Measurements from ENCODE around the gene SLIT1.

Gene SLIT1

GRCh38 chr10:97102441-97102840 is 83.3 kb downstream of the SLIT1 start:
- CTCF ChIA-PET, result interaction anchor here (0.7 to 1.0 kb wide), 3 partner anchors 9 to 108 kb away, joined by 3 read pairs; no protein-coding TSS in a partner anchor
- no peak for TF ChIP-seq LEF1 (IDR thresholded peaks at IDR 0.05; ENCODE audit: borderline replicate concordance)
- TF ChIP-seq CTBP1 (IDR thresholded peaks at IDR 0.05; ENCODE audit: borderline replicate concordance), result no peak
- no peak for TF ChIP-seq L3MBTL2 (conservative IDR thresholded peaks at IDR 0.05)
- no peak for TF ChIP-seq FOXM1 (IDR thresholded peaks at IDR 0.05; ENCODE audit: borderline replicate concordance)
- TF ChIP-seq ARNT (IDR thresholded peaks at IDR 0.05), result no peak
- TF ChIP-seq PKNOX1 (IDR thresholded peaks at IDR 0.05), result no peak
- DNase-seq (ENCODE audit: extremely low spot score), result no peak
- POLR2A ChIA-PET, result no interaction called here

GRCh38 chr10:97101166-97101940 is 84.4 kb downstream of the SLIT1 start:
- ChIA-PET POLR2A (no interaction called here), CTCF (interaction anchor here (0.5 kb wide), 1 partner anchor 632 kb away, joined by 4 read pairs; no protein-coding TSS in a partner anchor)
- TF ChIP-seq L3MBTL2 (conservative IDR thresholded peaks at IDR 0.05), result no peak
- no peak for TF ChIP-seq SP1 (IDR thresholded peaks at IDR 0.05)
- TF ChIP-seq HDGF (IDR thresholded peaks at IDR 0.05; ENCODE audit: borderline replicate concordance), result no peak
- TF ChIP-seq FOXA1 (IDR thresholded peaks at IDR 0.05), result no peak
- no peak for TF ChIP-seq BHLHE40 (IDR thresholded peaks at IDR 0.05; ENCODE audit: borderline replicate concordance)
- TF ChIP-seq ARNT (IDR thresholded peaks at IDR 0.05), result no peak
- no peak for TF ChIP-seq TARDBP (IDR thresholded peaks at IDR 0.05)
- no peak for TF ChIP-seq NFRKB (IDR thresholded peaks at IDR 0.05)
- no peak for TF ChIP-seq LEF1 (IDR thresholded peaks at IDR 0.05; ENCODE audit: borderline replicate concordance)
- TF ChIP-seq ELF4 (IDR thresholded peaks at IDR 0.05), result no peak
- no peak for TF ChIP-seq SUZ12 (IDR thresholded peaks at IDR 0.05)
- TF ChIP-seq PKNOX1 (IDR thresholded peaks at IDR 0.05), result no peak
- no peak for TF ChIP-seq FOXK2 (IDR thresholded peaks at IDR 0.05)
- no peak for TF ChIP-seq CTBP1 (IDR thresholded peaks at IDR 0.05; ENCODE audit: borderline replicate concordance)
- TF ChIP-seq FOXM1 (IDR thresholded peaks at IDR 0.05; ENCODE audit: borderline replicate concordance), result no peak
- no peak for TF ChIP-seq ZNF384 (IDR thresholded peaks at IDR 0.05)
- DNase-seq (ENCODE audit: extremely low spot score), result no peak

- CTCF ChIA-PET, result interaction anchor here (0.5 kb wide), 1 partner anchor 633 kb away, joined by 4 read pairs; no protein-coding TSS in a partner anchor
- TF ChIP-seq FOXK2 (IDR thresholded peaks at IDR 0.05), result no peak
- TF ChIP-seq LEF1 (IDR thresholded peaks at IDR 0.05; ENCODE audit: borderline replicate concordance), result no peak
- no peak for TF ChIP-seq PKNOX1 (IDR thresholded peaks at IDR 0.05)
- TF ChIP-seq FOXM1 (IDR thresholded peaks at IDR 0.05; ENCODE audit: borderline replicate concordance), result no peak
- no peak for TF ChIP-seq SP1 (IDR thresholded peaks at IDR 0.05)
- TF ChIP-seq FOXA1 (IDR thresholded peaks at IDR 0.05), result no peak
- TF ChIP-seq NFRKB (IDR thresholded peaks at IDR 0.05), result no peak
- TF ChIP-seq BHLHE40 (IDR thresholded peaks at IDR 0.05; ENCODE audit: borderline replicate concordance), result no peak
- TF ChIP-seq SUZ12 (IDR thresholded peaks at IDR 0.05), result no peak
- no peak for TF ChIP-seq ZNF384 (IDR thresholded peaks at IDR 0.05)
- TF ChIP-seq L3MBTL2 (conservative IDR thresholded peaks at IDR 0.05), result no peak
- no peak for TF ChIP-seq TARDBP (IDR thresholded peaks at IDR 0.05)
- TF ChIP-seq CTBP1 (IDR thresholded peaks at IDR 0.05; ENCODE audit: borderline replicate concordance), result no peak
- no peak for TF ChIP-seq ARNT (IDR thresholded peaks at IDR 0.05)
- TF ChIP-seq ELF4 (IDR thresholded peaks at IDR 0.05), result no peak
- TF ChIP-seq HDGF (IDR thresholded peaks at IDR 0.05; ENCODE audit: borderline replicate concordance), result no peak
- POLR2A ChIA-PET, result no interaction called here
- no peak for DNase-seq (ENCODE audit: extremely low spot score)
Observed at GRCh38 chr10:97100657-97101056, 85.1 kb downstream of the SLIT1 start.

GRCh38 chr10:97099868-97100267 is 85.9 kb downstream of the SLIT1 start:
- ChIA-PET CTCF (no interaction called here), POLR2A (no interaction called here)
- no peak for TF ChIP-seq ELF4 (IDR thresholded peaks at IDR 0.05)
- TF ChIP-seq NFRKB (IDR thresholded peaks at IDR 0.05), result no peak
- no peak for TF ChIP-seq PKNOX1 (IDR thresholded peaks at IDR 0.05)
- no peak for TF ChIP-seq FOXK2 (IDR thresholded peaks at IDR 0.05)
- no peak for TF ChIP-seq LEF1 (IDR thresholded peaks at IDR 0.05; ENCODE audit: borderline replicate concordance)
- no peak for TF ChIP-seq SUZ12 (IDR thresholded peaks at IDR 0.05)
- TF ChIP-seq HDGF (IDR thresholded peaks at IDR 0.05; ENCODE audit: borderline replicate concordance), result no peak
- no peak for TF ChIP-seq SP1 (IDR thresholded peaks at IDR 0.05)
- no peak for TF ChIP-seq FOXM1 (IDR thresholded peaks at IDR 0.05; ENCODE audit: borderline replicate concordance)
- TF ChIP-seq ARNT (IDR thresholded peaks at IDR 0.05), result no peak
- no peak for TF ChIP-seq L3MBTL2 (conservative IDR thresholded peaks at IDR 0.05)
- TF ChIP-seq TARDBP (IDR thresholded peaks at IDR 0.05), result no peak
- no peak for TF ChIP-seq ZNF384 (IDR thresholded peaks at IDR 0.05)
- TF ChIP-seq CTBP1 (IDR thresholded peaks at IDR 0.05; ENCODE audit: borderline replicate concordance), result no peak
- DNase-seq (ENCODE audit: extremely low spot score), result no peak

GRCh38 chr10:97099089-97099488 is 86.7 kb downstream of the SLIT1 start:
- DNase-seq (ENCODE audit: extremely low spot score), result no peak
- CTCF ChIA-PET, result no interaction called here
- POLR2A ChIA-PET, result no interaction called here
- TF ChIP-seq L3MBTL2 (conservative IDR thresholded peaks at IDR 0.05) (no peak), BHLHE40 (IDR thresholded peaks at IDR 0.05; ENCODE audit: borderline replicate concordance) (no peak), LEF1 (IDR thresholded peaks at IDR 0.05; ENCODE audit: borderline replicate concordance) (no peak), CTBP1 (IDR thresholded peaks at IDR 0.05; ENCODE audit: borderline replicate concordance) (no peak), SUZ12 (IDR thresholded peaks at IDR 0.05) (no peak), TARDBP (IDR thresholded peaks at IDR 0.05) (no peak), ELF4 (IDR thresholded peaks at IDR 0.05) (no peak), ARNT (IDR thresholded peaks at IDR 0.05) (no peak), FOXA1 (IDR thresholded peaks at IDR 0.05) (no peak), NFRKB (IDR thresholded peaks at IDR 0.05) (no peak), SP1 (IDR thresholded peaks at IDR 0.05) (no peak), FOXK2 (IDR thresholded peaks at IDR 0.05) (no peak), ZNF384 (IDR thresholded peaks at IDR 0.05) (no peak), PKNOX1 (IDR thresholded peaks at IDR 0.05) (no peak), HDGF (IDR thresholded peaks at IDR 0.05; ENCODE audit: borderline replicate concordance) (no peak), FOXM1 (IDR thresholded peaks at IDR 0.05; ENCODE audit: borderline replicate concordance) (no peak)
